HepG2 (cell line): ENCODE data around the gene FOSB. TPM values are rescaled to one million over a fixed set of nuclear protein-coding genes. Genes with fewer than 3 reads are reported as not detected.

Source experiments
- ARID5B ChIP-seq: IDR thresholded peaks from 2 replicates; pipeline ENCODE4 v1.4.0; 2020; ENCODE audit warnings: mild to moderate bottlenecking, missing genetic modification reagents
- DMAP1 ChIP-seq: IDR thresholded peaks from 2 replicates; pipeline ENCODE4 v1.6.1; 2016
- FOXO1 ChIP-seq: sonication (generic); formaldehyde crosslinking; IDR thresholded peaks from 2 replicates; pipeline ENCODE4 v1.4.0; 2020; ENCODE audit warnings: missing genetic modification reagents
- GATAD1 ChIP-seq: IDR thresholded peaks from 2 replicates; pipeline ENCODE4 v1.6.1; 2016; ENCODE audit warnings: missing genetic modification reagents, missing compliant biosample characterization
- HDAC2 ChIP-seq: sonication (generic); formaldehyde crosslinking; IDR thresholded peaks from 2 replicates; pipeline ENCODE4 v1.4.0; 2020; ENCODE audit warnings: missing genetic modification reagents
- MAFF ChIP-seq: IDR thresholded peaks from 2 replicates; pipeline ENCODE4 v1.6.1; 2011; ENCODE audit warnings: low read depth, low read length, improper control_type of control experiment
- MAZ ChIP-seq, 2 experiments: sonication (generic) in 1 of 2; formaldehyde crosslinking in 1 of 2; IDR thresholded peaks; 2 replicates each; pipeline versions ENCODE4 v1.5.0 to v1.6.1; 2012 to 2020; ENCODE audit warnings: low read depth in 2 of 2, mild to moderate bottlenecking in 2 of 2, borderline replicate concordance in 1 of 2, improper control_type of control experiment in 1 of 2, low read length in 1 of 2, missing genetic modification reagents in 1 of 2, moderate library complexity in 1 of 2
- MEF2D ChIP-seq: sonication (generic); formaldehyde crosslinking; IDR thresholded peaks from 2 replicates; pipeline ENCODE4 v1.5.1; 2020; ENCODE audit warnings: mild to moderate bottlenecking, missing genetic modification reagents
- MXI1 ChIP-seq: IDR thresholded peaks from 3 replicates; pipeline ENCODE4 v1.6.1; 2012; ENCODE audit warnings: low read depth, low read length, inconsistent platforms, borderline replicate concordance
- NCOA1 ChIP-seq: sonication (generic); formaldehyde crosslinking; IDR thresholded peaks from 2 replicates; pipeline ENCODE4 v1.9.0; 2021; ENCODE audit warnings: missing genetic modification reagents
- PPARG ChIP-seq: conservative IDR thresholded peaks from 2 replicates; pipeline ENCODE4 v1.6.1; 2016; ENCODE audit warnings: missing biosample characterization, missing genetic modification reagents
- PRDM4 ChIP-seq: sonication (generic); formaldehyde crosslinking; IDR thresholded peaks from 2 replicates; pipeline ENCODE4 v1.9.0; 2021; ENCODE audit warnings: missing genetic modification reagents, borderline replicate concordance
- SP4 ChIP-seq: sonication (generic); formaldehyde crosslinking; IDR thresholded peaks from 2 replicates; pipeline ENCODE4 v1.8.1; 2023; ENCODE audit warnings: mild to moderate bottlenecking, missing genetic modification reagents
- TFE3 ChIP-seq: IDR thresholded peaks from 2 replicates; pipeline ENCODE4 v1.6.1; 2016
- THAP11 ChIP-seq: IDR thresholded peaks from 2 replicates; pipeline ENCODE4 v1.6.1; 2016; ENCODE audit warnings: missing biosample characterization, missing genetic modification reagents
- ZNF362 ChIP-seq: sonication (generic); formaldehyde crosslinking; IDR thresholded peaks from 2 replicates; pipeline ENCODE4 v1.4.0; 2020; ENCODE audit warnings: missing genetic modification reagents, mild to moderate bottlenecking, borderline replicate concordance
- ZNF431 ChIP-seq: sonication (generic); formaldehyde crosslinking; IDR thresholded peaks from 2 replicates; pipeline ENCODE4 v1.9.0; 2022; ENCODE audit warnings: missing genetic modification reagents, low read depth, mild to moderate bottlenecking, borderline replicate concordance
- ZNF7 ChIP-seq: IDR thresholded peaks from 2 replicates; pipeline ENCODE4 v1.6.1; 2016; ENCODE audit warnings: missing biosample characterization, missing genetic modification reagents
- ZNF772 ChIP-seq: sonication (generic); formaldehyde crosslinking; IDR thresholded peaks from 2 replicates; pipeline ENCODE4 v1.5.0; 2020; ENCODE audit warnings: mild to moderate bottlenecking, missing genetic modification reagents
- polyA plus RNA-seq, 8 experiments: library from polyadenylated mRNA; depleted of rRNA in 3 of 8; stranded (reverse) in 7 of 8; unstranded in 1 of 8; fragments of >200 nt; fragmentation: Illumina TruSeq in 4 of 8; extraction: Trizol in 4 of 8; gene quantifications; 2 replicates each; pipeline versions ENCODE4 v1.2.1 to v1.2.3, GENCODE V29; 2011 to 2016; ENCODE audit warnings: low read depth in 4 of 8, missing spikeins in 1 of 8, mixed read lengths in 1 of 8; ENCODE audit not compliant: insufficient read depth in 1 of 8
- total RNA-seq, 5 experiments: library from RNA; depleted of rRNA; stranded (reverse); fragments of >200 nt; fragmentation: Illumina TruSeq; extraction: Trizol; gene quantifications; 2 replicates each; pipeline ENCODE4 v1.2.3, GENCODE V29; 2016; ENCODE audit warnings: low read depth in 1 of 5

The FOSB gene
- total and polyA plus RNA-seq, 2 of the 13 experiments (the other 11 are each of a cell fraction or from before 2014, with no cell fraction given) = 2.8 to 6.0 TPM

- TF ChIP-seq ARID5B (CRISPR knock-in tag) (peak; percentile 60), THAP11 (peak; percentile 57; the same call in 1 of the 2 replicates), SP4 (CRISPR knock-in tag) (peak; percentile 14), ZNF431 (0 out of 2 replicates have a peak, but pooled peaks have one; percentile 48), PPARG (CRISPR knock-in tag) (peak; percentile 38; the same call in 1 of the 2 replicates), FOXO1 (CRISPR knock-in tag) (peak; percentile 54; the same call in 1 of the 2 replicates), TFE3 (CRISPR knock-in tag) (peak; percentile 67; the same call in 1 of the 2 replicates), MAZ (IDR thresholded peaks at IDR 0.05; ENCODE audit: borderline replicate concordance, low read depth, low read length) (peak; percentile 72; the same call in 1 of the 2 replicates), MAZ (CRISPR knock-in tag; IDR thresholded peaks at IDR 0.05; ENCODE audit: low read depth) (peak; percentile 84), ZNF362 (CRISPR knock-in tag) (no peak), MAFF (no peak), MXI1 (peak; percentile 78; the same call in 1 of the 3 replicates), ZNF7 (CRISPR knock-in tag) (0 out of 2 replicates have a peak, but pooled peaks have one; percentile 23), PRDM4 (CRISPR knock-in tag) (0 out of 2 replicates have a peak, but pooled peaks have one; percentile 55), MEF2D (peak; percentile 50; the same call in 1 of the 2 replicates), GATAD1 (peak; percentile 41; the same call in 1 of the 2 replicates), NCOA1 (CRISPR knock-in tag) (no peak), ZNF772 (peak; percentile 73; the same call in 1 of the 2 replicates), HDAC2 (peak; percentile 62; the same call in 1 of the 2 replicates), DMAP1 (CRISPR knock-in tag) (0 out of 2 replicates have a peak, but pooled peaks have one; percentile 24)
Observed at GRCh38 chr19:45496349-45496953, 28.7 kb downstream of the FOSB start (continued).
